ENCODE data around the gene HEG1. TPM values are rescaled to one million over a fixed set of nuclear protein-coding genes. Genes with fewer than 3 reads are reported as not detected.

HEG1 gene
- total and polyA plus RNA-seq, 2 of the 8 experiments (the other 6 are each of a cell fraction or from before 2014, with no cell fraction given), result 5.3 to 9.7 TPM

DNA sequence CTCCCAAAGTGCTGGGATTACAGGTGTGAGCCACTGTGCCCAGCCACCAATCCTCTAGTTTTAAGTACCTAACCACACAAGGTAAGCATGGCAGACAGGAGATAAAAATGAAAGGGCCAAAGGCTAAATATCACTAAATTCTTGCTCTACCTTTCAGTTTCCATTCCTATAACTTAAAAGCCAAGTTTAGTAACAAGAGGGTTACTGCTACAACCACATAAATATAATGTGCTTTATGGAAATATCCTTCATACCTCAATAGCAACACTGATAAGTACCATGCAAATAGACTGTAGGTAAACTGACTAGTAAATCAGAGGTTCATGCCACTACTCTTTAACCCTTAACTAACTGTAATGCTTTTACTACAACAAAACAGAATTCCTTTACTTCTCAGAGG lies 82.5 kb downstream of the HEG1 start (continued):
- no peak for TF ChIP-seq SIN3A (conservative IDR thresholded peaks at IDR 0.05 in 1 of 2, IDR thresholded peaks at IDR 0.05 in 1 of 2; ENCODE audit: low read depth in 1 of 2, low read length in 2 of 2)
- no peak for TF ChIP-seq SRF (IDR thresholded peaks at IDR 0.05; ENCODE audit: low read depth, low read length)

Measured in H1 (cell line).